ENCODE measurements around the gene CHMP1B.

CHMP1B gene

GRCh38 chr18:11899063-11899462 is 47.9 kb downstream of the CHMP1B start:
- Mint-ChIP-seq H3K4me1 (peaks cover 16% of the 10 kb centered on the region), H3K27ac (ENCODE audit: low read depth) (no peak overlapping the region), H3K4me3 (no peak overlapping the region), H3K36me3 (ENCODE audit: insufficient read depth) (peaks cover 34% of the 10 kb centered on the region), H3K9me3 (no peaks in the 10 kb centered on the region), H3K27me3 (no peaks in the 10 kb centered on the region)
- ATAC-seq (replicated peaks; ENCODE audit: extremely low read depth, poor library complexity, severe bottlenecking) (no peak), DNase-seq (ENCODE audit: low spot score in 2 of 2) (no peak)

GRCh38 chr18:11901826-11902438 is 50.7 kb downstream of the CHMP1B start:
- no peak for DNase-seq (ENCODE audit: low spot score in 2 of 2)
- peaks cover 19% of the 10 kb centered on the region for H3K4me1 Mint-ChIP-seq
- H3K4me3 Mint-ChIP-seq: no peak overlapping the region
- no peak for ATAC-seq (replicated peaks; ENCODE audit: extremely low read depth, poor library complexity, severe bottlenecking)
- no peak overlapping the region for H3K27ac Mint-ChIP-seq (ENCODE audit: low read depth)
- H3K36me3 Mint-ChIP-seq (ENCODE audit: insufficient read depth): peaks cover 34% of the 10 kb centered on the region
- H3K27me3 Mint-ChIP-seq: no peaks in the 10 kb centered on the region
- H3K9me3 Mint-ChIP-seq: no peaks in the 10 kb centered on the region

GRCh38 chr18:11902522-11903292 is 51.5 kb downstream of the CHMP1B start:
- no peak for ATAC-seq (replicated peaks; ENCODE audit: extremely low read depth, poor library complexity, severe bottlenecking)
- peaks cover 27% of the 10 kb centered on the region for H3K4me1 Mint-ChIP-seq
- no peaks in the 10 kb centered on the region for H3K27me3 Mint-ChIP-seq
- no peaks in the 10 kb centered on the region for H3K9me3 Mint-ChIP-seq
- no peak overlapping the region for H3K27ac Mint-ChIP-seq (ENCODE audit: low read depth)
- no peak for DNase-seq (ENCODE audit: low spot score in 2 of 2)
- peaks cover 30% of the 10 kb centered on the region for H3K36me3 Mint-ChIP-seq (ENCODE audit: insufficient read depth)
- no peak overlapping the region for H3K4me3 Mint-ChIP-seq

Data from central memory CD8-positive, alpha-beta T cell (primary cell).